ENCODE data around the gene GALR2. TPM values are rescaled to one million over a fixed set of nuclear protein-coding genes. Genes with fewer than 3 reads are reported as not detected.

GALR2 gene
- total and polyA plus RNA-seq, 2 experiments from 2014 or later = 0.55 TPM; not detected in 1

DNA sequence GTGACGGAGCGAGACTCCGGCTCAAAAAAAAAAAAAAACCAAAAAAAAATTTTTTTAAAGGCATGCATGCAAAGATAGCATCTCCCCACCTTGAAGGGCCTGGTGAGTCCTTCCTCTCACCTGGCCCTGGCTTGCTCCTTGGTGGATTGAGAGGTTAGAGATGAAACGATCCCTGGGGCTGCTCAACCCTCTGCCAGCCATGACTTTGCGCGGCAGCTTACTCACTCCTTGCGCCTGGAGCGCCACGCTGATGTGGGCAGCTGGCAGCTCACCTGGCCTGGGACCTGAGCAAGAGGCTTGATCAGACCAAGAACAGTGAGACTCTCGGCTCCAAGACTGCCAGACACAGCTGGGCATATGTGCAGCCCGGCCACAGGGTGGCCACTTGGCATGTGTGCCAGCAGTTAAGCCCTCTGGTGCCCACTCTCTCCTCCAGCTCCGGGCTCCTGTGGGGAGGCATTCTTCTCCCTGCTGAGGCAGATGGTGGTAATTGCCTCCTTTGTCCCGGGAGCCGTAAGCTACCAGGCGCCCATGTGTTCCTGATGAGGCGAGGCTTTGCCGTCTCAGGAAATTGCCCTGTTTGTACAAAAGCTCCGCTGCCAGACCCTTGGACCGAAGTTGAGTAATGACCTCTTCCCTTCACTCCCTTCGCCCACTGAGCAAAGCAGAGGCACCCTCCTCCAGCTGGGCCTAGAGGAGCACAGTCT, 42.4 kb upstream of the GALR2 start:
- H3K27ac ChIP-seq = no peak overlapping the region
- no peaks in the 10 kb centered on the region for H3K36me3 ChIP-seq
- no peaks in the 10 kb centered on the region for H3K9me3 ChIP-seq (ENCODE audit: low read depth)
- H3K4me1 ChIP-seq (ENCODE audit: low read depth) = peaks cover 25% of the 10 kb centered on the region
- DNase-seq (ENCODE audit: low read depth in 1 of 2, low spot score in 1 of 2) = no peak
- TF ChIP-seq, protein P1, sequence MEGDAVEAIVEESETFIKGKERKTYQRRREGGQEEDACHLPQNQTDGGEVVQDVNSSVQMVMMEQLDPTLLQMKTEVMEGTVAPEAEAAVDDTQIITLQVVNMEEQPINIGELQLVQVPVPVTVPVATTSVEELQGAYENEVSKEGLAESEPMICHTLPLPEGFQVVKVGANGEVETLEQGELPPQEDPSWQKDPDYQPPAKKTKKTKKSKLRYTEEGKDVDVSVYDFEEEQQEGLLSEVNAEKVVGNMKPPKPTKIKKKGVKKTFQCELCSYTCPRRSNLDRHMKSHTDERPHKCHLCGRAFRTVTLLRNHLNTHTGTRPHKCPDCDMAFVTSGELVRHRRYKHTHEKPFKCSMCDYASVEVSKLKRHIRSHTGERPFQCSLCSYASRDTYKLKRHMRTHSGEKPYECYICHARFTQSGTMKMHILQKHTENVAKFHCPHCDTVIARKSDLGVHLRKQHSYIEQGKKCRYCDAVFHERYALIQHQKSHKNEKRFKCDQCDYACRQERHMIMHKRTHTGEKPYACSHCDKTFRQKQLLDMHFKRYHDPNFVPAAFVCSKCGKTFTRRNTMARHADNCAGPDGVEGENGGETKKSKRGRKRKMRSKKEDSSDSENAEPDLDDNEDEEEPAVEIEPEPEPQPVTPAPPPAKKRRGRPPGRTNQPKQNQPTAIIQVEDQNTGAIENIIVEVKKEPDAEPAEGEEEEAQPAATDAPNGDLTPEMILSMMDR (IDR thresholded peaks at IDR 0.05; ENCODE audit: low read depth, low read length) = no peak
- H3K4me3 ChIP-seq = no peak overlapping the region
- H3K27me3 ChIP-seq = no peaks in the 10 kb centered on the region

DNA sequence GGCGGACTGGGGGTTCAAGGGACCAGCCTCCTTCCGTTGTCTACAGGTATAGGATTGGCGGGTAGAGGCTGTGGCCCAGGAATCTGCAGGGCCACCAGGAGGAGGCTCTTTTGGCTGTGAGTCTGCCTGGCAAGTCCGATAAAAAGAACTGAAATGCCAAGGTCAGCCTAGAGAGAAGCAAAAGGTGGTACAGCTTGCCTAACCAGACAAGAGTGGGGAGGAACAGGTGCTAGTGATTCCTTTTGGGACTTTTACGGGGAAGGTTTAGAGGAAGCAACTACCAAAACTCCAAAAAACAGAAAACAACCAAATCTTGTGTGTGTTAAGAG, 41.8 kb upstream of the GALR2 start:
- peaks cover 25% of the 10 kb centered on the region for H3K4me1 ChIP-seq (ENCODE audit: low read depth)
- no peak for DNase-seq (ENCODE audit: low read depth in 1 of 2, low spot score in 1 of 2)
- H3K4me3 ChIP-seq = no peak overlapping the region
- TF ChIP-seq, protein P1 (IDR thresholded peaks at IDR 0.05; ENCODE audit: low read depth, low read length) = no peak
- no peaks in the 10 kb centered on the region for H3K9me3 ChIP-seq (ENCODE audit: low read depth)
- no peaks in the 10 kb centered on the region for H3K27me3 ChIP-seq
- H3K27ac ChIP-seq = no peak overlapping the region
- H3K36me3 ChIP-seq = no peaks in the 10 kb centered on the region

- Histone ChIP-seq H3K27ac (no peak overlapping the region), H3K36me3 (no peaks in the 10 kb centered on the region), H3K9me3 (ENCODE audit: low read depth) (no peaks in the 10 kb centered on the region), H3K27me3 (no peaks in the 10 kb centered on the region), H3K4me1 (ENCODE audit: low read depth) (peaks cover 25% of the 10 kb centered on the region), H3K4me3 (no peak overlapping the region)
- TF ChIP-seq, protein P1 (IDR thresholded peaks at IDR 0.05; ENCODE audit: low read depth, low read length) = no peak
- DNase-seq (ENCODE audit: low read depth in 1 of 2, low spot score in 1 of 2) = no peak
These were observed 41.4 kb upstream of the GALR2 start for GRCh38 chr17:76033139-76033538.

DNA sequence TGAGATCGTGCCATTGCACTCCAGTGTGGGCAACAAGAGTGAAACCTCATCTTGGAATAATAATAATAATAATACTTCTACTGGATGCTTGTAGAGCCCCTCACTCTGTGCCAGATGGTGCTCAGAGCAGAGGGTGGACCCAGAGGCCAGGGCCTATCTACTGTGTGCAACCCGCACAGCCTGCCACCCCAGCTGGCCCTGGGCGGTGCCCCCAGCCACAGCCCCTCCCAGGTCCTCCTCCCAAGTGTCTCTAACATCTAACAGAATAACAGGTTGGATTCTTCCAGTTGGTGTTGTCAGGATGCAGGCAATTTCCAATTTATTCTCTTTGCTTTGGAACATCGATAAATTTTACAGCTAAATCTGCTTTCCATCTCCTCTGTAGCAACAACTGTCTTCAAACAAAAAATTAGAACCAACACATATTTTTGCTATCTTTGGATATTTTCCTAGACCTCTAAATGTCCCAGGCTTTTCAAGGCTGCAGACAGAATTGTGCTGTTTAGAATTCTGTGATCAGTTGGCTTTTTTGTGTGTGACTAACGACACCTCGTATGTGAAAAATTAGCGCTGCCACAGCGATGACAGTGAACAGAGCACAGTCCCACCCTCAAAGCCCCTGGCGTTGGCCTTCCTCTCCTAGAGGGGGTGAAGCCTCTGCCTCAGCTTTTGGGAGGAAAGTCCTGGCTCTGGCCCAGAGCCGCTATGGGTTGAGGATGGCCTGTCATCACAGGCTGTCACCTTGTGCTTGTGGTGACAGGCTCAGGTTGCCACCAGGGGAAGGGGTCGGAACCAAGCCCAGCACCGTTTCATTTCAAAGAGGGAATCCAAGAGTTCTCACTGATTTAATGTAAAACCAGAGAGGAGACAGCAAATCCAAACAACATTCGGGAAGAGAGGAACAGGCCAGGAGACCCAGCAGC, 39.9 kb upstream of the GALR2 start:
- TF ChIP-seq, protein P1 (IDR thresholded peaks at IDR 0.05; ENCODE audit: low read depth, low read length) = no peak
- Histone ChIP-seq H3K27ac (peak overlapping the region; percentile 62), H3K36me3 (peaks cover 9% of the 10 kb centered on the region), H3K4me3 (no peak overlapping the region), H3K4me1 (ENCODE audit: low read depth) (peaks cover 15% of the 10 kb centered on the region), H3K9me3 (ENCODE audit: low read depth) (no peaks in the 10 kb centered on the region), H3K27me3 (no peaks in the 10 kb centered on the region)
- DNase-seq (ENCODE audit: low read depth in 1 of 2, low spot score in 1 of 2) = no peak

GRCh38 chr17:76036497-76037261, 37.9 kb upstream of the GALR2 start:
- H3K27me3 ChIP-seq = no peaks in the 10 kb centered on the region
- H3K27ac ChIP-seq = peak overlapping the region; percentile 22
- H3K36me3 ChIP-seq = peaks cover 23% of the 10 kb centered on the region
- H3K4me1 ChIP-seq (ENCODE audit: low read depth) = peaks cover 13% of the 10 kb centered on the region
- no peak for DNase-seq (ENCODE audit: low read depth in 1 of 2, low spot score in 1 of 2)
- TF ChIP-seq, protein P1 (IDR thresholded peaks at IDR 0.05; ENCODE audit: low read depth, low read length) = no peak
- H3K4me3 ChIP-seq = no peak overlapping the region
- H3K9me3 ChIP-seq (ENCODE audit: low read depth) = no peaks in the 10 kb centered on the region

All from cardiac muscle cell (in vitro differentiated cells and primary cell).